Spinal cord (tissue), 10 donors: ENCODE measurements around the gene NR6A1. TPM values are rescaled to one million over a fixed set of nuclear protein-coding genes. Genes with fewer than 3 reads are reported as not detected.

Source experiments
- DNase-seq, 6 donors: peaks; one replicate each; pipeline versions ENCODE4 v3.0.0 to v3.0.0-alpha.2; 2013 to 2015; ENCODE audit warnings: low spot score in 6 of 6, low read depth in 4 of 6
- H3K27ac ChIP-seq: one replicate; pipeline ENCODE4 v1.5.1; 2013; ENCODE audit warnings: low read depth, low read length, control low read depth
- H3K27me3 ChIP-seq: one replicate; pipeline ENCODE4 v1.6.1; 2013; ENCODE audit warnings: low read length; ENCODE audit not compliant: control insufficient read depth, insufficient read depth
- H3K36me3 ChIP-seq: one replicate; pipeline ENCODE4 v1.6.1; 2013; ENCODE audit warnings: low read length; ENCODE audit not compliant: control insufficient read depth, insufficient read depth
- H3K4me1 ChIP-seq: one replicate; pipeline ENCODE4 v1.6.1; 2013; ENCODE audit warnings: low read length; ENCODE audit not compliant: control insufficient read depth, insufficient read depth
- H3K4me3 ChIP-seq: one replicate; pipeline ENCODE4 v1.5.1; 2013; ENCODE audit warnings: low read depth, low read length, control low read depth
- H3K9me3 ChIP-seq: one replicate; pipeline ENCODE4 v1.6.1; 2013; ENCODE audit warnings: low read length; ENCODE audit not compliant: control insufficient read depth, insufficient read depth
- WGBS: methylation state at CpG from one replicate; pipeline ENCODE4 v1.1.5; 2013; ENCODE audit warnings: missing lambda C conversion rate; ENCODE audit not compliant: insufficient coverage; 5-methylcytosine and 5-hydroxymethylcytosine counted together
- polyA plus RNA-seq, 2 donors: library from polyadenylated mRNA; unstranded; fragments of 120-200 nt; gene quantifications; one replicate each; pipeline ENCODE4 v1.2.1, GENCODE V29; 2013; ENCODE audit not compliant: insufficient read length in 2 of 2
- total RNA-seq, 2 donors: library from RNA; depleted of rRNA in 1 of 2; stranded (reverse); fragments of 120-200 nt in 1 of 2; fragments of >200 nt in 1 of 2; gene quantifications; one replicate each; pipeline versions ENCODE4 v1.2.3 to v1.2.4, GENCODE V29; 2013 to 2014
- donor health status: healthy.

NR6A1 gene
- total and polyA plus RNA-seq, 4 donors, result 2.8 to 5.8 (median 4.0) TPM

DNA sequence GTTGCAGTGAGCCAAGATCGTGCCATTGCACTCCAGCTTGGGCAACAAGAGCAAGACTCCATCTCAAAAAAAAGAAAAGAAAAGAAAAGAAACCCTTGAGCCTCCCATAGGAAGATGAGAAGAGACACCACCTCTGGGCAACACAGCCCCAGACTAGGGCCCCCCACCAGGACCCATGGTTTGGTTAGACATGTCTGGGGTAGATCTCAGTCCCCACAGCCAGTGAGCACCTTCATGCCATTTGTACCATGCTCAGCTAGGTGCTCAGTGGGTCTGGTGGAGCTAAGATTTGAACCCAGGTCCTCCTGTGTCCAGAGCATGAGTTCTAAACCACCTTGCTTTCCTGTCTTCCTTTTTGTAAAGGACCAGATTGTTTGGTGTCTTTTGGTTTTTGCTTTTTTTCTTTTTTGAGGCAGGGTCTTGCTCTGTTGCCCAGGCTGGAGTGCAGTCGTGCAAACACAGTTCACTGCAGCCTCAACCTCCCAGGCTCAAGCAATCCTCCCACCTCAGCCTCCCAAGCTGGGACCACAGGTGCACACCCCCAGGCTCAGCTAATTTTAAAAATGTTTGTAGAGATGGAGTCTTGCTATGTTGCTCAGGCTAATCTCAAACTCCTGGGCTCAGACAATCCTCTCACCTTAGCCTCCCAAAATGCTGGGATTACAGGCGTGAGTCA lies 17.6 kb upstream of the NR6A1 start:
- Histone ChIP-seq H3K4me1 (peaks cover 7% of the 10 kb centered on the region), H3K27me3 (no peaks in the 10 kb centered on the region), H3K27ac (no peak overlapping the region), H3K4me3 (no peak overlapping the region), H3K36me3 (no peaks in the 10 kb centered on the region), H3K9me3 (no peaks in the 10 kb centered on the region)
- no CpG with 5 or more reads among the region's 3 CpGs for WGBS
- no peak for DNase-seq

DNA sequence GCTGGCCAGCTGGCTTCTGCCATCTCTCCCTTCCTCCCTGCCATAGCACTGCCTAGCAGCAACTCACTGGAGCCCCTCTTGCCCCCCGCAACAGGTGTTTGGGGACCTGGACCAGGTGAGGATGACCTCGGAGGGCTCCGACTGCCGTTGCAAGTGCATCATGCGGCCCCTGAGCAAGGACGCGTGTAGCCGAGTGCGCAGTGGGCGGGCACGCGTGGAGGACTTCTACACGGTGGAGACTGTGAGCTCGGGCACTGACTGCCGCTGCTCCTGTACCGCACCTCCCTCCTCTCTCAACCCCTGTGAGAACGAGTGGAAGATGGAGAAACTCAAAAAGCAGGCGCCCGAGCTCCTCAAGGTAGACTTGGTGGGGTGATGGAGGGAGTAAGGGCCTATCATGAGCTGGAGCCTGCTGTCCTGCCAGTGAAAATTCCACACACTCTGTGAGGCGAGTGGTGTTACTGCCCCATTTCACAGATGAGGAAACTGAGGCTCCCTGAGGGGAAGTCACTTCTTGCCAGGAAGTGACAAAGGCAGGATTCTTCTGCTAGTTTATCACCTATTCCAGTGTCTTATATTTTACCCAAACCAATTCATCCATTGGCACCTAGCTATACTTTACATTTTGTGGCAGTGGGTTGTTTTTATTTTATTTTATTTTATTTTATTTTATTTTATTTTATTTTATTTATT lies 15.9 kb upstream of the NR6A1 start:
- no peak overlapping the region for H3K27ac ChIP-seq
- DNase-seq, result no peak
- WGBS, result 93% methylated on average over 14 of the region's 20 CpGs
- H3K4me1 ChIP-seq, result peaks cover 7% of the 10 kb centered on the region
- H3K27me3 ChIP-seq, result no peaks in the 10 kb centered on the region
- H3K4me3 ChIP-seq, result no peak overlapping the region
- no peaks in the 10 kb centered on the region for H3K9me3 ChIP-seq
- H3K36me3 ChIP-seq, result no peaks in the 10 kb centered on the region

DNA sequence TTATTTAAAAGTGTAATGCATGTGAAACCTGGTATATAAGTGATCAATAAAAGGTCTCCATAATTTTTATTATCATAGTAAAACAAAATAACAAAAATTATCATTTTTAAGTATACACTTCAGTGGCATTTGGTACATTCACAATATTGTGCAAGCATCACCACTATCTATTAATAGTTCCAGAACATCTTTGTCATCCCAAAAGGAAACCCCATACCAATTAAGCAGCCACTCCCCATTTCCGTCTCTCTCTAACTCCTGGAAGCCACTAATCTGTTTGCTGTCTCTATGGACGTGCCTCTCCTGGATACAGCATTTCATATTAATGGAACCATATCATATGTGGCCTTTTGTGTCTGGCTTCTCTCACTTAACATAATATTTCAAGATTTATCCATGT lies 13.4 kb upstream of the NR6A1 start:
- H3K36me3 ChIP-seq, result no peaks in the 10 kb centered on the region
- no peaks in the 10 kb centered on the region for H3K27me3 ChIP-seq
- peaks cover 24% of the 10 kb centered on the region for H3K4me1 ChIP-seq
- no peak for DNase-seq
- no peak overlapping the region for H3K4me3 ChIP-seq
- no peak overlapping the region for H3K27ac ChIP-seq
- H3K9me3 ChIP-seq, result no peaks in the 10 kb centered on the region
- WGBS, result 55% methylated on average over 2 of the region's 2 CpGs

DNA sequence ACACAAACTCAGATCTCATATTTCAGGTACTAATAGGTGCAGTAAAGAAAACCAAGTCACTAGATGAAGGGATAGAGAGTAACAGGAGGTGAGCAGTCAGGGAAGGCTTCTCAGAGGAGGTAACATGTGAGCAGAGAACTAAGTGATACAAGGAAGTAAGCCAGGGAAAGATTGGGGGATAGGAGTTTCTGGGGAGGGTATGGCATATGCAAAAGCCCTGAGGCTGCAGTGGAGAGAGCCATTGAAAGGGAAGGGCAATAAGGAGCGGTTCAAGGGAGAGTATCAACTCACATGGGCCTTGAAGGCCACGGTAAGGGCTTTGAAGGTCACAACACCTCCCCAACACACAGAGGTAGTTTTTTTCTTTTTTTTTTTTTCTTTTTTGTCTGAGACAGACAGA lies 12.7 kb upstream of the NR6A1 start:
- Histone ChIP-seq H3K36me3 (no peaks in the 10 kb centered on the region), H3K4me1 (peaks cover 25% of the 10 kb centered on the region), H3K4me3 (no peak overlapping the region), H3K27ac (no peak overlapping the region), H3K9me3 (no peaks in the 10 kb centered on the region), H3K27me3 (no peaks in the 10 kb centered on the region)
- WGBS, result no CpG with 5 or more reads among the region's 2 CpGs
- DNase-seq, result no peak

DNA sequence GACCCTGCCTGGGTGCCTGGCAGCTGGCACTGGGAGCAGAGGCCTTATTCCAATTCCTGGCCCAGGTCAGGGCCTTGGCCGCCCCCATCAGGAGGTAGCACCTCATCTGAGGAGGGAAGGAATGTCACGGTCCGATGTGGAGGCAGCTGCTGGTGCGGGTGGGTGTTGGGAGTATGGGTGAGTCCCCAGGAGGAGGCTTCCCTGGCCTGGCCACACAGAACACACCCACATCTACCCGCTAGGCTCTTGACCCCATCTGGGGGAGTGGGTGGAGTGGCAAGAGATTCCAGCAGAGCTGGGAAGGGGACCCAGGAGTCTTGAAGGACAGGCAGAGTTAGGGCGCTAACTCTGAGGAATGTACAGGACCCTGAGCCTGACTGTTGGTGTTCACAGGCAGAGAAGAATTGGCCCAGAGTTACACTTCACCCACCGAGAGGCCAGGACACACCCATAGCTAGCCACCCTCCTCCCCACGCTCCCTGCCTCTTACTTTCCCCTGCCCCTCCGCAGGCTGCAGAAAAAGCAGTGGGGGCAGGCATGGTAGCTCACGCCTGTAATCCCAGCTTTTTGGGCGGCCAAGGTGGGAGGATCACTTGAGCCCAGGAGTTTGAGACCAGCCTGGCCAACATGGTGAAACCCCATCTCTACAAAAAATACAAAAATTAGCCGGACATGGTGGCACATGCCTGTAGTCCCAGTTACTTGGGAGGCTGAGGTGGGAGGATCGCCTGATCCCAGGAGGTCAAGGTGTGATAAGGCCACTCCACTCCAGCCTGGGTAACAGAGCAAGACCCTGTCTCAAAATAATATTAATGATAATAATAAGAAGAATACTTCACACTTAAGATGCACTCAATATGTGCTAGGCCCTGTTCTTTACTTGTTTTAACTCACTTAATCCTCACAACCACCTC lies 11.8 kb upstream of the NR6A1 start:
- Histone ChIP-seq H3K9me3 (no peaks in the 10 kb centered on the region), H3K4me1 (peaks cover 31% of the 10 kb centered on the region), H3K4me3 (no peak overlapping the region), H3K27ac (peak overlapping the region; percentile 54), H3K27me3 (no peaks in the 10 kb centered on the region), H3K36me3 (no peaks in the 10 kb centered on the region)
- WGBS, result 76% methylated on average over 5 of the region's 13 CpGs
- DNase-seq, result no peak

DNA sequence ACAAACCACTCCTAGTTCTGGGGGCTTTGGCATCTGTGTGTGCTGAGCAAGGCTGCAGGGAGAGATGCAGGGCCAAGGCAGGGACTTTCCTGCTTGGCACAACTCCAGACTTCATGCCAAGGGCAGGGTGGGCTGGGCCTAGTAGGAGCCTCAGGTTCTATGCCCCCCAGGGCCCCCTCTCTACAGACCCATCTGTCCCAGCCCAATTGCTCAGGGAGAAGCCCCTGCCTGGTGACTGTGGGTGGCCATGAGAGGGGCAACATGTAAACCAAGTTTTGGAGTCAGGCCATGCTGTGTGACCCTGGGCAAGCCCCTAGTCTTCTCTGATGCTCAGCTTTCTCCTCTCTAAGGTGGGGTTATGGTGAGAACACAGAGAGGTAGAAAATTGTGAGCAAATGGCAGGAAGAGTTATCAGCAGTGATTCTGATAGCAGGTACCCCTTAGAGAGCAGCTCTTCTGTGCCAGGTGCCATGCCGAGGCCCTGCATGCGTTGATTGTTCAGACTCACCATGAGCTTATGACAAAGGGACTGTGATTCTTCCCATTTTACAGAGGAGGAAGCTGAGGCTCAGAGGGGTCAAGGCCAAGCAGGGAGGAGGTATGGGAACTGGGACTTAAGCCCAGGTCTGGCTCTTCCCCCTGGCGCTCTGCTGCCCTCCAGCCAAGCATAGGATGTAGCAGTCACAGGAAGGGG lies 11.0 kb upstream of the NR6A1 start:
- Histone ChIP-seq H3K36me3 (no peaks in the 10 kb centered on the region), H3K27ac (peak overlapping the region; percentile 54), H3K27me3 (peaks cover 4% of the 10 kb centered on the region), H3K9me3 (no peaks in the 10 kb centered on the region), H3K4me3 (no peak overlapping the region), H3K4me1 (peaks cover 38% of the 10 kb centered on the region)
- no peak for DNase-seq
- WGBS, result 76% methylated on average over 3 of the region's 3 CpGs

DNA sequence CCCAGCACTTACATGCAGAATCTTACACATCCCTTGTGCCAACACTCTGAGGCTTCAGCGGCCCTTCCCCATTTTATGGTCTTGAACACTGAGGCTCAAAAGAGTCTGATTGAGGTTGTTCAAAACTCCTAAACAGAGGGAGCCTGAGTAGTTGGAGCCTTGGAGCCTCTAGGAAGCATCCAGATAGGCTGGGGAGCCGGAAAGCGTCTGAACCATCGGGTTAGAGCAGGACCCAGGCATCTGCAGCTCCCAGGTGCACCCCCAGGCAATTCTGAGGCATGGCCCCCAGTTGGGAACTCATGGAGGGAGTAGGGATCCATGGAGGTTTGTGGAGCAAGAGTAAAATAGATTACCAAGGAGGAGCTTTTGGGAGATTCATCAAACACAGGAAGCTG lies 9.6 kb upstream of the NR6A1 start:
- no peak overlapping the region for H3K27ac ChIP-seq
- H3K27me3 ChIP-seq, result peaks cover 15% of the 10 kb centered on the region
- no peak overlapping the region for H3K4me3 ChIP-seq
- 89% methylated on average over 4 of the region's 4 CpGs for WGBS
- peaks cover 42% of the 10 kb centered on the region for H3K4me1 ChIP-seq
- DNase-seq, result no peak
- no peaks in the 10 kb centered on the region for H3K9me3 ChIP-seq
- no peaks in the 10 kb centered on the region for H3K36me3 ChIP-seq

DNA sequence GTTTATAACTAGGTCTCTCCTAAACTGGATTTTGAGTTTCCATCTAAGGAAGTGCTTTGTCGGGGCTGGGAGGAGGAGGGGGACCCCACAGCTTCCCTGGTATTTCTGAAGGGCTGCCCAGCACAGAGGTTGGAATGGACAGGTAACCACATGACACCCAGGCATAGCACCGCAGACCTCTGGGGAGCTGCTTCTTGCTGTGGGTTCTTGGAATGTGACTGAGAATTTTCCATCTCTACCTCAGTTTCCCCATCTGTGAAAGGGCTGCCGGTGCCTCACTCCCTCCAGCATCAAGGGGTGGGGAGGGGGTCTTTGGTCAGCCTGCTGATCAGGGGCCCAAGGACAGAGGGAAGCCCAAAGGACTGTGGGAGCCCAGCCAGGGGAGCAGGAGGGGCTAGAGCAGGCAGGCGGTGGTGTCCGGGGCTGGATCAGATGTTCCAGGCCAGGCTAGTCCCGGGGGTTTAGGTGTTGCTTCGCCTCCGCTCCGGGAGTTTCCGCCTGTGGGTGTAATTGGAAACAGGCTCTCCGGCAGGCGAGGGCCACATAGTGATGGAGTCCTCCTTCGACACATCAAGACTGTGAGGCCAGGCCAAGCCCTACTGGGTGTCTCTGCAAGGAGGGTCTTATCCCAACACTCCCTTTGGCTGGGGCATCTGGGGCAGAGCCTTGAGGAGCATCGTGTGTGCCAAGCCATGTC lies 9.1 kb upstream of the NR6A1 start:
- no peaks in the 10 kb centered on the region for H3K9me3 ChIP-seq
- no peak for DNase-seq
- WGBS, result 65% methylated on average over 11 of the region's 14 CpGs
- H3K27ac ChIP-seq, result peak overlapping the region; percentile 76
- H3K27me3 ChIP-seq, result peaks cover 17% of the 10 kb centered on the region
- no peak overlapping the region for H3K4me3 ChIP-seq
- H3K4me1 ChIP-seq, result peaks cover 42% of the 10 kb centered on the region
- H3K36me3 ChIP-seq, result no peaks in the 10 kb centered on the region
